Activated T-cell treated with anti-CD3 and anti-CD28 coated beads, Interleukin-2, amount 50 U/mL, for 48 hours (primary cell): ENCODE measurements around the gene RAB6D.
A peak's percentile ranks its signal among the peaks of the same experiment; 100 is the strongest.
"Not testable (repeated sequence)": the region's sequence is repeated elsewhere in the genome, so short reads cannot be mapped to it uniquely, and the experiment has no call there.

Source experiments
- DNase-seq, 2 experiments: peaks; one replicate each; pipeline ENCODE4 v3.0.0-alpha.2; 2020

Gene RAB6D

GRCh38 chr2:131365452-131365851 lies 1.5 kb upstream of the RAB6D start:
- DNase-seq = no peak

- not testable (repeated sequence) for DNase-seq
Measured at GRCh38 chr2:131363213-131363612, 755 bp downstream of the RAB6D start.

- not testable (repeated sequence) for DNase-seq
Measured at GRCh38 chr2:131361773-131362172, 2.2 kb downstream of the RAB6D start.

- not testable (repeated sequence) for DNase-seq
Measured at GRCh38 chr2:131353167-131353697, 10.7 kb downstream of the RAB6D start.

GRCh38 chr2:131349021-131349420 lies 14.9 kb downstream of the RAB6D start:
- no peak for DNase-seq

GRCh38 chr2:131347035-131347434 lies 16.9 kb downstream of the RAB6D start:
- not testable (repeated sequence) for DNase-seq

- DNase-seq = not testable (repeated sequence)
Measured at GRCh38 chr2:131339307-131339706, 24.7 kb downstream of the RAB6D start.

- DNase-seq = peak in 1 of 2 experiments; percentile 19
Measured at GRCh38 chr2:131335319-131335718, 28.6 kb downstream of the RAB6D start.

- not testable (repeated sequence) for DNase-seq
Measured at GRCh38 chr2:131332709-131333108, 31.3 kb downstream of the RAB6D start.

- DNase-seq = peak in 1 of 2 experiments; percentile 29
Measured at GRCh38 chr2:131331000-131331399, 33.0 kb downstream of the RAB6D start.

GRCh38 chr2:131322209-131322608 lies 41.8 kb downstream of the RAB6D start:
- DNase-seq = no peak

- DNase-seq = not testable (repeated sequence)
Measured at GRCh38 chr2:131321344-131321743, 42.6 kb downstream of the RAB6D start.

GRCh38 chr2:131311001-131311400 lies 53.0 kb downstream of the RAB6D start:
- DNase-seq = peak in 1 of 2 experiments; percentile 17
